ENCODE results near the gene CHIA.

- no peak for TF ChIP-seq EZH2 (IDR thresholded peaks at IDR 0.05; ENCODE audit: insufficient read depth, poor library complexity, severe bottlenecking)
- TF ChIP-seq EZH2phosphoT487 (IDR thresholded peaks at IDR 0.05; ENCODE audit: insufficient read depth, low read depth), result no peak
Measured at GRCh38 chr1:111323231-111323630, 32.6 kb downstream of the CHIA start.

Measured in GM23248 (cell line).